GF-D8 (cell line): ENCODE results near the gene ULK1.
"Not testable (repeated sequence)": the region's sequence is repeated elsewhere in the genome, so short reads cannot be mapped to it uniquely, and the experiment has no call there.

ENCODE experiments used
- DNase-seq: peaks from one replicate; lab custom pipeline; 2025; lab: John Stamatoyannopoulos, UW

ULK1 gene

DNA sequence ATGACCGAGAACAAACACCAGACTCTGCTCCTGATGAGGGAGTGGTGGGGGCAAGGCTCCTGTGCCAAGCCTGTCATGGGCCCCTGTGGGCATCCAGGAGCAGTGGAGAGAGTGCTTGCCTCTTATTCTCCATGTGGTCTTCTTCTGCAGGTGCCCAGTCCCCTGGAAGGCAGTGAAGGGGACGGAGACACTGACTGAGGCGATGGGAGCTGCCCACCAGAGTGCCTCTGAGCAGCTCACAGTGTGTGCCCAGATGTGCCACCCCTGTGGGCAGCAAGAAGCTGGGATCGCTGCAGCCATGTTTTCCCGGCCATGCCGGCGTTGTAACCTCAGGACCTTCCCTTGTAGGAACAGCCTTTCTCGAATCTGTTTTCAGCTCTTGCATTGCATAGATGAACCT lies 49.0 kb downstream of the ULK1 start:
- no peak for DNase-seq

DNA sequence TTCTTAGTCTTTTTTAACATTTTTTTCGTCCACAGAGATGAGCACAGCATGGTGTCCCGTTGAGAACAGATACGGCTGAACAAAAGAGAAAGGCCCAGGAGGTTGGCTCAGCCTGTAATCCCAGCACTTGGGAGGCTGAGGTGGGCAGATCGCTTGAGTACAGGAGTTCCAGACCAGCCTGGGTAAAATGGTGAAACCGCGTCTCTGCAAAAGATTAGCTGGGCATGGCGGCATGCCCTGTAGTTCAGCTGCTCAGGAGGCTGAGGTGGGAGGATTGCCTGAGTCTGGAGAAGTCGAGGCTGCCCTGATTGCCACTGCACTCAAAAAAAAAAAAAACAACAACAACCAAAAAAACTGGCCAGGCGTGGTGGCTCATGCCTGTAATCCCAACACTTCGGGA lies 49.5 kb downstream of the ULK1 start:
- DNase-seq: no peak

DNA sequence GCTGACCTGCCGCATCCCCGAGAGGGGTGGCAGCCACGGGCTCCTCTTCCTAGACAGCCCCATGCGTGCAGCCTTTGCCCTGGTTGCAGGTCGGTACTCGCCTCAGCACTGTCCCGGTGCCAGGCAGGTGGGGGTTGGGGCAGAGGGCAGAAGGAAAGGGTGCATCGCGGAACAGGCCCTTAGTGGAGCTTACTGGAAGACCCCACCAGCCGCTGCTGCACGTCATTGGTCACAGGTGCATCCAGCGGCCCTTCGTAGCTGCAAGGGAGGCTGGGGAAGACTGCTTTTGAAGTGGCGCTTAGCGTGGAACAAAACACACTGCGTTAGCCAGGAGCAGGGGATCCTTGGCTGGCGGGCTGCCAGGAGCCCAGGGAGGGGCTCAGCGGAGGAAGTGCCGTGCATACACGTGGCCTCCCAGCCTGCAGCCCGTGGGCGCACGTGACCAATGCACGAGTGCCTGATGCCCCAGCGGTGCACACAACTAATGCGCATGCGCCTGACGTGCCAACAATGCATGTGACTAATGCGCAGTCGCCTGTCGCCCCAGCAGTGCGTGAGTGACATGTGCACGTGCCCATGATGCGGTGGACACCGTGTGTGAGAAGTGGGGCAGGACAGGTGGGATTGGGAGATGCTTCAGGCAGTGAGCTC lies 50.3 kb downstream of the ULK1 start:
- no peak for DNase-seq

DNA sequence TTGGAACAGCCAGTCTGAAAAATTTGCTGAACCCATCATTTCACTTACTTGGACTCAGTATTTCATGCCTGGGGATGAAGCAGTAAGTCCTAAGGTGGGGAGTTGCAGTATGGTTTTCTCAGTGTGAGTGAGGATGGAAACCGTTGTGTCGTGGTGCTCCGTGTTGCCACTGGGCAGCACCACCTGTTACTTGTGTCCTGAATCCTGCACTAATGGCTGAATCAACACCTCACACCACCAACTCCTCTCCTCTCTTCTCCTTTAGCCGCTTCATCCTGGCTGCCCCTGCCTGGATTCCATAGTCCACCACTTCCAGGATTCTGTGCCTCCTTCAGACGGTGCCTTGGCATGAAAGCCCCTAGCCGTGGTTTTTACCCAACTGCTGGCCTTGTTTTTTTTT lies 52.3 kb downstream of the ULK1 start:
- DNase-seq: no peak

GRCh38 chr12:131947482-131948027 lies 53.1 kb downstream of the ULK1 start:
- DNase-seq: no peak

GRCh38 chr12:131948166-131948712 lies 53.8 kb downstream of the ULK1 start:
- no peak for DNase-seq

DNA sequence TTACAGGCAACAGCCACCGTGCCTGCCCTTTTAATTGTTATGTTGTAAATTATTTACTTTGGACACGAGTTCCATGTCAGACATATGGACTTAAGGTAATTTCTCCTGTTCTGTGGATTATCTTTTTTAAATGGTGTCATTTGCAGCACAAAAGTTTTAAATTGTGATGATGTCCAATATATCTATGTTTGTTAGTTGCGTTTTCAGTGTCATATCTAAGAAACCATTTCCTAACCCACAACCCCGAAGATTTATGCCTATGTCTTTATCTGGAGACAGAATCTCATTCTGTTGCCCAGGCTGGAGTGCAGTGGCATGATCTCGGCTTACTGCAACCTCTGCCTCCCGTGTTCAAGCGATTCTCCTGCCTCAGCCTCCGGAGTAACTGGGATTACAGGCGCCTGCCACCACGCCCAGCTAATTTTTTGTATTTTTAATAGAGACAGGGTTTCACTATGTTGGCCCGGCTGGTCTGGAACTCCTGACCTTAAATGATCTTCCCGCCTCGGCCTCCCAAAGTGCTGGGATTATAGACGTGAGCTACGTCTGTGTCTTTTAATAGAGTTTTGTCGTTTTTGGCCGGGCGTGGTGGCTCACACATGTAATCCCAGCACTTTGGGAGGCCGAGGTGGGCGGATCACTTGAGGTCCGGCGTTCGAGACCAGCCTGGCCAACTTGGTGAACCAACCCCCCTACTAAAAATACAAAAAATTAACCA lies 54.5 kb downstream of the ULK1 start:
- DNase-seq: not testable (repeated sequence)

GRCh38 chr12:131949431-131950181 lies 55.2 kb downstream of the ULK1 start, which contains the start of gene EP400:
TSS of gene EP400 (plus strand) at chr12:131949942. CDS start at chr12:131960620, 10,678 bp downstream.
- DNase-seq: peak; percentile 67

GRCh38 chr12:131950182-131950913 lies 55.9 kb downstream of the ULK1 start:
- DNase-seq: no peak

- not testable (repeated sequence) for DNase-seq
Measured at GRCh38 chr12:131953810-131954209, 59.4 kb downstream of the ULK1 start.

GRCh38 chr12:131954460-131954859 lies 60.0 kb downstream of the ULK1 start:
- DNase-seq: not testable (repeated sequence)

DNA sequence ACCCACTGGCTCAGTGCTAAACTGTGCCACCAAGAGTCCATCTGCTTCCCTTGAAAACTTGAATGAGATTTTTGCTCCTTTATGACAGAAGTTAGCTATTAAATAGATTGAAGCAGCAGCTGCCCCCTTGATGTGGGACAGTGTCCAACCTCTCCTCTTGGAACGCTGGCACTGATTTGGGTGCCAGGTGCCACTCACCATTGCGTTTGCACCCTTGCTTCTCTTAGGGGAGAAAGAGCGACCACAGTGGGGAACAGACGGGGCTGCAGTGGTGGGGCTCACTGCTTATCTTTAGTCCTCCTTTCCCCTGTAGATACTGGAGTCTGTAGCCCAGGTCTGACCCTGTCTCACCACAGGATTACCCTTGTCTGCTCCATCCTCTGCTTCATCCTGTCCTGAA lies 64.7 kb downstream of the ULK1 start:
- no peak for DNase-seq

- DNase-seq: no peak
Measured at GRCh38 chr12:131959641-131960589, 65.5 kb downstream of the ULK1 start.

DNA sequence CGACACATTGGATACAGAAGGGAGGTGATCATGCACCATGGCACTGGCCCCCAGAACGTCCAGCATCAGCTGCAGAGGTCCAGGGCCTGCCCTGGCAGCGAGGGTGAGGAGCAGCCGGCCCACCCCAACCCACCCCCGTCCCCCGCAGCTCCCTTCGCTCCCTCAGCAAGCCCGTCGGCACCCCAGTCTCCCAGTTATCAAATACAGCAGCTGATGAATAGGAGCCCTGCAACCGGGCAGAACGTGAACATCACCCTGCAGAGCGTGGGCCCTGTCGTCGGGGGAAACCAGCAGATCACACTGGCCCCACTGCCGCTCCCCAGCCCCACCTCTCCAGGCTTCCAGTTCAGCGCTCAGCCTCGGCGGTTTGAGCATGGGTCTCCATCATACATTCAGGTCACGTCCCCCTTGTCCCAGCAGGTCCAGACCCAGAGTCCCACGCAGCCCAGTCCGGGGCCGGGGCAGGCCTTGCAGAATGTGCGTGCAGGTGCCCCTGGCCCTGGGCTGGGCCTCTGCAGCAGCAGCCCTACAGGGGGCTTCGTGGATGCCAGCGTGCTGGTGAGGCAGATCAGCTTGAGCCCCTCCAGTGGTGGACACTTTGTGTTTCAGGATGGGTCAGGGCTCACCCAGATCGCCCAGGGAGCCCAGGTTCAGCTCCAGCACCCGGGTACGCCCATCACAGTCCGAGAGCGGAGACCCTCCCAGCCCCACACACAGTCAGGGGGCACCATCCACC lies 66.3 kb downstream of the ULK1 start:
- DNase-seq: not testable (repeated sequence)

- DNase-seq: not testable (repeated sequence)
Measured at GRCh38 chr12:131961328-131961727, 66.9 kb downstream of the ULK1 start.

DNA sequence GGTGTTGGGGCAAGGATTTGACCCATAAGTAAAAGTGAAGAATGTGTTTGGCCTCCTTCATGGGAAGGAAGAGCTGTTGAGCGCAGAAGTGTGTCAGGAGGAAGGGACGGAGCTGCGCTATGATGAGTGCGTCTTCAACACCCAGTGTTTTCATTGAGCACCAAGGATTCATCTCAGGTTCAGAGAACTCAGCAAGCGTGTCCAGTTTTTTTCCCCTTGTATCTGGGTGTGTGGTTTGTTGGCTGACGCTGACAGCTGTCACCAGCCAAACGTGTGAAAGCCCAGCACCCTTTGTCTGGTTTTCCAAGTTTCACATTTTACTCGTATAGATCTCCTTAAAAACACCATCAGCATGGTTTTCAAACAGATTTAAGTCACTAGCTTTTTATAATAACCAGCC lies 67.6 kb downstream of the ULK1 start:
- no peak for DNase-seq

GRCh38 chr12:131963381-131963780 lies 69.0 kb downstream of the ULK1 start:
- no peak for DNase-seq

DNA sequence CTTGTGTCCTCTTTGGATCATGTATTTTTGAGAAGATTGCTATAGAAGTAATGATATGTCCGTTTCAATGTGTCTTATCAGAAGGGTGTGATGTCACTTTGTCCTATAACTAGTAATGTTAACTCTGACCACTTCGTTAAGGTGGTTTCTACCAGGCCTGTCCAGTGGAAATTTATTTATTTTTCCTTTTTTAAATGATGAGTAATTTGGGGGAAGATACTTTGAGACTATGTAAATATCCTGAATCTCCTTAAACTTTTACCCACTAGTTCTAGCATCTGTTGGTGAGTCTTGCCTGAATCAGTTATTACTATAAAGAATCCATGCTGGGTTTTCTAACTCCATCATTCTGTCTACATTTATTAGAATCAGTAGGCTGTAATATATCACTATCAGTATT lies 70.7 kb downstream of the ULK1 start:
- DNase-seq: no peak

- DNase-seq: no peak
Measured at GRCh38 chr12:131971226-131971625, 76.8 kb downstream of the ULK1 start.
